Measurements from ENCODE around the gene QRFPR.
"Not testable (repeated sequence)": the region's sequence is repeated elsewhere in the genome, so short reads cannot be mapped to it uniquely, and the experiment has no call there.

Gene QRFPR

DNA sequence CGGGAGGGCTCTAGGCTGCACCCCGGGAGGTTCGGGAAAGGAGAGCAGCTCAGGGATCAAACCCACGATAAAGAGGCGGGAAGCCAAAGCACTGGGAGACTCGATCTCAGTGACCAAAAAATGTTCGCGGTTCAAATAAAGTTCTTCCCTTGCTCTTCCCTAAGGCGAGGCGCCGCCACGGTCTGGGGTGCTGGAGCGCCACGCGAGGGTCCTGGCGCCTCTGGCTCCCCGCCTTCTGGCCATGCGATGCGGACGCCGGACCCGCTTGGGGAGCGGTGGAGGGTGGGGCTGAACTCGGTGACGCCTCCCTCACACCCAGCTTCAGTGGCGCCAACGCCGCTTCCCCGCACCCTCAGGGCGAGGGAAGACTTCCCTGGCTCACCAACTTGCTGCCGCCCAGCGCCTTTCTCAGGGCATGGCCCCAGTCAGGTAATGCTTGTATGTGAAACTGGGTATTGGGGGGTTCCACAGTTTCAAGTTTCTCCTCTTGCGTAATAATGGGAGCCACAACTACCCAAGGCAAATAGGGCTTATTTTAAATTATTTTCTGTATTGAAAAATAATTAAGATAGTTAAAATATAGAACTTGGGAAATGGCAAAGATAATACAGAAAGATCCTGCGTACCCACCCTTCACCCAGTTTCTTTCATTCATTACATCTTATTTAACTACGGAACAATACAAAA, at the start of gene QRFPR:
Gene QRFPR (minus strand): TSS at position 243 of the 687 bp plus-strand sequence. CDS start 371 bp downstream, outside the sequence.
- no peak for DNase-seq

DNA sequence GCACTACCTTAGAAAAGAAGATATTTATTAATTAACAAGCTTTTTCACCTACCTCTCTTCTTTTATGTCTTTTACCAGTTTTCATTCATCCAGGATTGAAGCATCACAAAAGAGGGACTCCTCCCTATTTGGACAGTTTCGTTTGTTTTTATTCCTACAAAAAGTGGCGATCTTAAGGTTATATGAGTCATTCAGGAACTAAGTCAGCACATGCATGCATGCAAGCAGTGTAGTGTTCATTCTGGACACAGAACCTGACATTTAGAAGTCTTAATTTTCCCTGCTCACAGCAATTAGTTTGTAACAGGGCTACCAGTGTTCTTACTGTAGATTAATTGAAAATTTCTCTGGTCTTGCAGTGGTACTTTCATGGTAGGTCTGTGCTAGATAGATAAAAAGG, 47.9 kb upstream of the QRFPR start:
- DNase-seq, result no peak

DNA sequence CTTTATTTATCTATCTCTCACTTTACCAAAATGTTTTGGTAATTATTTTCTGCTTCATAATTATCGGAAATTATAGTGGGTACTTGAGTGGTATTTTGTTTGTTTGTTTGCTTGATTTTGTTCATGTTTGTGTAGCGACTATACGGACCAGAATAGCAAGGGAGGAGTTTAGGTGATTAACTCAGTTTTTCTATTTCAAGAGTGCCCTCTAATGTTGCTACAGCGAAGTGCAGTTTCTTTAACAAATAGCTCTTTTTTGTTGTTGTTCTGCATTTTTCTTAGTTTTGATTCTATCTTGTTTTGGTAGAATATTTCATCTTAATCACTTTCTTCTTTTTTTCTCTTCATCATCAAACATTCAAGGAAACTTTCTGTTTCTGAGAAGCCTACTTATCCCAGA, 40.8 kb upstream of the QRFPR start:
- DNase-seq, result no peak

DNA sequence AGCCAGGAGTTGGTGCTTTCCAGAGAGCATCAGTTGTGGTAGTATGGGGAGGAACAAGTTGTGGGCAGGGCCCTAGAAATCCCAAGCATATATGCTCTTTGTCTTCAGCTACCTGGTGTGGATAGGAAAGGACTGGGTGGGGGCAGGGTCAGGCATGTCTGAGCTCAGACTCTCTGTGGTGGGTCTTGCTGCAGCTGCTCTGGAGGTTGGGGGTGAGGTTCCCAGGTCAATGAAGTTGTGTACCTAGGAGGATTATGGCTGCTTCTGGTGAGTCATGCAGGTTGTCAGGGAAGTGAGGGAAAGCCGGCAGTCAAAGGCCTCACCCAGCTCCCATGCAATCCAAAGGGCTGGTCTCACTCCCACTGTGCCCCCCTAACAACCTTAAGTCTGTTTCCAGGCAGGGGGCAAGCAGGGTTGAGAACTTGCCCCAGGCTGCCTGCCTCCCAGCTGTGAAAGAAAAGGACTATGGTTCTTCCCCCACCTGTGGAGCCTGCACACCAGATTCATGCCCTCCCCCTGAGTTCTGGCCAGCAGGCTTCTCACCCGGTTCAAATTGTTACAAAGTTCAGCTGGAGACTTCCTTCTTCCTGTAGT, 30.4 kb upstream of the QRFPR start:
- no peak for DNase-seq

DNA sequence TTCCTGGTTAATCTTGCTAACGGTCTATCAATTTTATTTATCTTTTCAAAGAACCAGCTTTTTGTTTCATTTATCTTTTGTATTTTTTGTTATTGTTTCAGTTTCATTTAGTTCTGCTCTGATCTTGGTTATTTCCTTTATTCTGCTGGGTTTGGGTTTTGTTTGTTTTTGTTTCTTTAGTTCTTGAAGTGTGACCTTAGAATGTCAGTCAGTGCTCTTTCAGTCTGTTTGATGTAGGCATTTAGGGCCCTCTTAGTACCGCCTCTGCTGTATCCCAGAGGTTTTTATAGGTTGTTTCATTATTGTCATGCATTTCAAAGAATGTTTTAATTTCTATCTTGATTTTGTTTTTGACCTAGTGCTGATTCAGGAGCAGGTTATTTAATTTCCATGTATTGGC, 27.7 kb upstream of the QRFPR start:
- not testable (repeated sequence) for DNase-seq

DNA sequence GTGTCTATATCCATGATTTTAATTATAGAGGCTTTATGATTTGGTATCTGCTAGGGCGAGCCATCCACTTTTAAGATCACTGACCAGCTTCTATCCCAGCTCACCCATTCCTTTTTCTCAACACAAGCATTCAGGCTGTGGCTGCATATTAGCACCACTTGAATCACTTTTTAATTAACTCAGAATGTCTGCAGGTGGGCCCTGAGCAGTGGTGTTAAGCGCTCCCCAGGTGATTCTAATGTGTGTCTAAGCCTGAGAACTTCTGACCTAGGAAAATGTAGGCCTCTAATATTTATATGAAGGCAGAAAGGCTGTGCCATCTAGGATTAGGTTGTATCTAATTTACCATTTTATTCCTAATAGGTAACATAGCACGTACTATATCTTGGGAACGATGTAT, 19.8 kb upstream of the QRFPR start:
- no peak for DNase-seq

DNA sequence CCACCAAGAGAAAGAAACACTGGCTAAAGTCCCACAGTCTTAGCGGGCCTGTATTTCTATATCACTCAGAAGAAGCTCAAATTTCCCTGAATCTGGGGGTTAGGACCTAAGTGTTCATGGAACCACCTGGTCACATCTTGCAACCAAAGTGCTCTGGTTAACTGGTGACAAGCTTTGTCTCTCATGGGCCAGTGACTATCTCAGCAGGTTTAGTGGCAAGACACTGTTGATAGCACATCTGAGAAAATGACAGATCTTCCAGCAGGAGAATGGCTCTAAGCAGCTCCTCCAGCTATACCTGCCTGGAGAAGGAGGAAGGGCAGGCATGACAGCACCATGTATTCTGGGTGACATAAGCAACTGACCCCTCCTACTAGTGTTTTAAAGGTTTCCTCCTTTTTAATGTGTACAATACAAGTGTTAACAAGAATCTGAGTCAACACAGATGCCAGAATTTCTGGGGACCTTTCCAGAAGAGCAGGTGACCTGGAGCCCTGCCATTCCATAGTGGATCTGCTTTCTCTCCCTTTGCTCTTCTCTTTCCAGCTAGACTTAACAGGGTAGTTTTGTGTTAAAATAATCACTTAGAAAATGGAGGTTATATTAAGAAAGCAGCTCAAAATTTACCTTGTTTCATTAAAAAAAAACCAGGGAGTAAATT, 17.3 kb upstream of the QRFPR start:
- DNase-seq, result no peak

DNA sequence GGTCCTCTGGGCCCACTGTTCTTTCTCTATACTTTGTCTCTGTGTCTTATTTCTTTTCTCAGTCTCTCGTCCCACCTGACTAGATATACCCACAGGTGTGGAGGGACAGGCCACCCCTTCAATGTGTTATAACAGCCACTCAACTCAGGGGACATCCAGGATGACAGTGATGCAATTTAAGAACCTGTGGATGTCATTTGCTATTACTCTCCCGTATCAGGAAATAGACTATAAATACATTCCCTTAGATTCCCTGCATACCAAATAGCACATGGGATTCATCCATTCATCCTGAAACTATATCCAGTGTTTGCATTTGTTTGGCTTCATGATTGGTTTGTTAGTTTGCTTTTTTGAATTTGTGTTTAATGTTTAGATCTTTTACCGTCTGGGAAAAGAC, 16.6 kb upstream of the QRFPR start:
- DNase-seq, result no peak

DNA sequence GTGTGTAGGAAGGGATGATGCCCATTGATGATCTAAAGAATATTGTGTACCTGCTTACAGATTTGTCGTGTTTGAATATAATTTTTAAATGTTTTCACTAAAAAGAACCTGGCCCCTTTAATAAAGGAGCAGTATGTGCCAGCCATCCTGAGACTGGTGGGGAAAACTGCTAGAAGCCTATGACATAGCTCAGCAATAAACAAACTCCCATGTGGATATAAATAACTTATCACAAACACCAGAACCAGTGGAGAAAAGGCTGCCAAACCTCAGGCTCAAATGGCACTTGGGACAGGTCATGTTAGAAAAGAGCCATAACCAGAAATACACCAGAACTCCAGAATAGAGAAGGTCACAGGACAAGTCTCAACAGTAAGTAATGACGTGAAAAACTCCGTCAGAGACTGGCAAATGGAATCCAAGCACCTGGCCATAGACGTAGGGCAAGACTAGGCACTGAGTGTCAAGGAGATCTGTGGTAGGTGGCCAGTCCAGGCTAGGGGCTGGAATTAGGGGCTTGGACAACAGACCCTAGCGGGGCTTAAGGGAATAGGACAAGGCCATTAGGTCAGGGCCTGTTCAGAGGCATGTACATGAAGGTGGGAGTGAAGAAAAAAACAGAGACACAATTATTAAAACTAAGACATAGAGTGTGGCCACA, 11.7 kb upstream of the QRFPR start:
- DNase-seq, result no peak

DNA sequence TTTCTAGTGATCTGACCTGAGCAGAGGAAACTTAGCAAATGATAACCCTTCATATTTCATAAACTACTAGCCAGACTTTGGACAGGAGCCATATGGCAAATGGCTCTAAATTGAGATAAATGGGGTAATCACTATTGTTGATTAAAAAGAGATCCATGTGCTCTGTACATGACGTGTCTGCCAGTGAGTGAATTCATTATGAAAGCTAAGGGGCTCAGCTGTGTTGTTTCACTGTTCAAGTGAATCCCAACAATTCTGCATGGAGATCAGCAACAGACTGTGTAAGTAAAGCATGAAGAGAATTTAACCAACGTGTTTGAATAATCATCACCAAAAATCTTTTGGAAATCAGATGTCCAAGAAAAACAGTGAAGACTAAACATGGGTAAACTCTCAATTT, 9.5 kb upstream of the QRFPR start:
- no peak for DNase-seq

DNA sequence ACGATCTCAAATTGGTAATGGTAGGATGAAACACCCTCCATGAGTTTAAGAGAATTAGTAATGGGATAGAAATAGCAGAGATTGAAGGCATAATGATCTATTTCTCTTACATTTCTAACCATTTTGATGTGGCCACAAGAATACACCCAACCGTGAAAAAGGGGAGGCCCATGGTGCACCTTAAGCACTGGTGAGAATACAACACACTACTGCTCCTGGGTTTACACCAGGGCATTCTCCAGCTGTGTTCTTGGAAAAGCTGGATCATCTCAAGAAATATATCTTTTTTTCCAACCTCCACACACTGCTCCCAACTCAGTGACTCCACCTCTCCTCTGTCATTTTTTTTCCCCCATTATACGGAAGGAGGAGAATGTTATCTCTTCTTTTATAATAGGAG, 1.5 kb downstream of the QRFPR start:
- DNase-seq, result no peak

DNA sequence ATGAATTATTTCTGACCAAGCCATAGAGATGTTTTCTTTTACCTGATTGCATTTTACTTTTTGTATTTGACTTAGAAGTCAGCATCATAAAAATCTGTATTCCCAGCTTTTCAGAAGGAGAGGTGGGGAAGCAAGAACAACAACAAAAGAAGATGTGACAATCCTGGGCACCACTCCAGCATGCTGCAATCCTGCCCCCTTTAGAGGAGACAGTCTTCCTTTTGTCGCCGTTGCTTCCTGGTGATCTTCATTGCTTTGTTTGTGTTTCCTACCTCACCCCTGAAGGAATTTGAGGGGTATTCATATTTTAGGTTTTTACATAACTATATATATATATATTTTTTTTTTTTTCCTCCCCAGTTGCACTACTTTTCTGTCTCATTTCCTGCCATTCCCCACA, 3.7 kb downstream of the QRFPR start:
- no peak for DNase-seq

DNA sequence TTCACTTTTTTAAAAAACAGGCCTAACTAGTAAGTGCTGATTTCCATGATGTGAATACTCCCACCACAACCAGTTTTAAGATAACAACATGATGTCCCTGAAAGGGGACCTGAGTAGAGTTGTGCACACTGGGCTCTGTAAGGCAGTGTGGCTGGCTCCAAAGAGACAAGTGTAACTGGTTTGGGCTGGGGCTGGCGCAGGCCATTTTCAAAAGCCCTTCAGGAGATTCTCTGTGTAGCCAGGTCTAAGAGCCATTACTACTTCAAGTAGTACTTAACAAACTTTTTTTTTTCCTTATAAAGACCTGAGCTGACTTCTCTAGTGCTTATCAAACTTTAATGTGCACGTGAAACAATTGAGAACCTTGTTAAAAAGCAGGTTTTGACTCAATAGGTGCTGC, 4.3 kb downstream of the QRFPR start:
- no peak for DNase-seq

DNA sequence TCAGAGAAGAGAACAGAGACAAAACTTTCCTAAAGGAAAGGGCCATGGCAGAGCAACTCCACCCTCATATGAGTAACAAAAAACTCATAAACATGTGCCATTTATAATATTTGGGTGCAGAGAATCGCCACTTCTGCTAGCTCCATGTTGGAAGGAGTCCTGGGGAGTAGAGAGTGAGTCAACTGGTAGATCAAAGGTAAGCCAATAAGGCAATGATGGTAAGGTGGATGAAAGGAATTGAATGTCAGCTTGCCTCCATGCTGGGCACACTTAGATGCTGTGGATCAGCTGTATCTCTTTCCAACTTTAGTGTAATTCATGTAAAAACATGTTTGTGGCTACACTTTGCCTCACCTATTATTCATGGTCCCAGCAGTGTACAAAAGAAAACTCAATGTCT, 4.7 kb downstream of the QRFPR start:
- no peak for DNase-seq

DNA sequence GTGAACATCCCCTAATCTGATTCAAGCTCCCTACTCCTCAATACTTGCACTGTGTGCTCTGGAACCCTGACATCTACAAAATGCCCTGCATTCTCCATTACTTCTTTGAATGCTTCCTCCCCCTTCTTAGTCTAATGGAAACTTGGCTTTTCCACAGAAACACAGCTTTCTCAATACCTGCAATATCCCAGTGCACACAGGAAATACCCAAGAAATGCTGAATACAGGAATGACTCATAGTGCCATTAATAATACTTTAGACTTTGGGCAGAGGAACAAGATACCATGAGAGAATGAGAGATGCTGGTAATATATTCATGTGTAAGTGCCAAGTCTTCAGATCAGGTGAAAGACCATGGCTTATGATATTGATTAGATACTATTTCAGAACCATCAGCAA, 5.6 kb downstream of the QRFPR start:
- no peak for DNase-seq

DNA sequence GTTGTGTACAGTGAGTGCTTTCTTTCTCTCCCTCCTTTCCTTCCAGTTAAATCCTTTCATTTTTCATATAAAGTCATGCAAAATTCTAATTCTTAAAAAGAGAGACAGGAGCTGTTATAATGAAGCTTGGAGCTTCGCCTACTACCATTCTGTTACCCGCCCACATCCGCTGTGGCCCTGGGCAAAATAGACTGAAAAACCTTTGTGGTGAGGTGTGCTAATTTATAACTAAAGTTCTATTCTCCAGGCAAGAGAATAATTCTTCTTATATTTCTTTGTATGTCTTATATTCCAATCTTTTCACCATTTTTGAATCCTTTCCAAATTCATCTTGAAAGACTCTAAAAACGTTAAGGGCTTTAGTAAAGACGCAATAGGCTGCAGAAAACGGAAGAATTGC, 7.0 kb downstream of the QRFPR start:
- DNase-seq, result no peak

DNA sequence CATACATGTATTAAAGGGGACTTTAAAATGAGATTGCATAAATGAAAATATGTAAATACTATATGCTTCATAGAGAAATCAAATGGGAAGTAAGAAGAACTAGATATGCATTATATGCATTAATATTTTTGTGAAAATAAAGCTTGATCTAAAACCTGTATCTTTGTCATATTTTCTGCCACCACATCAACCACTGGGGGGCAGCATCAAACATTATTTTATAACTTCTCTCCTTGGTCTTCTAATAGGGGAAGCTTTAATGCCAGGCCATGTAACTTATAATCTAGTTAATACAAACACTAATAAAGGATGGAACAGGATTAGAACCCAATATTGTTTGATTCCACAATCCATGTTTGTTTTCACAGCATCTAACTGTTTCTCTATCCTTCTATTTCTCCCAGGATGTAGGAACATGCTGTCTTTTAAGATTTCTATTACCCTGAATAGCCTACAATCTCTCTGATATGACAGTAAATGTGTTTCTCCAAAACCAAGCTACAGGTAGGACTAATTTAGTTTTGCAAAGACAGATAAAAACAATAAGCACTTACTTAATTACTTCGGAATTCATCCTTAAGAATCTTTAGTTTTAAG, 10.0 kb downstream of the QRFPR start:
- no peak for DNase-seq

DNA sequence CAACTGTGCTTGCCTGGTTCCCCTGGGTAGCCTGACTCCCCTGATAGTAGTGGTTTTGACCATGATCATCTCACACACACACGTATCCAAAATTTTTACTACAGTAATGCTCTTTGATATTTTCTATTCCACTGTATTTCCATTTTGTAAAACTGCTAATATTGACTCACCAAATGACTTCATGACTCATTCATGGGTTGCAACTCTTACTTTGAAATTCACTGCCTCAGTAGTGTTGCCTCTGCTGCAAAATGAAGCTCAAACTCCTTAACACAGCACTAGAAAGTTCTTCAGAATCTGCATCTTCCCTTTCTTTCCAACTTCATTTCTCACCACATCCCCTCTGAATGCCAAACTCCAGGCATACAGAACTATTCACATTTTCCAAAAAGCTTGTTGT, 20.3 kb downstream of the QRFPR start:
- DNase-seq, result no peak

DNA sequence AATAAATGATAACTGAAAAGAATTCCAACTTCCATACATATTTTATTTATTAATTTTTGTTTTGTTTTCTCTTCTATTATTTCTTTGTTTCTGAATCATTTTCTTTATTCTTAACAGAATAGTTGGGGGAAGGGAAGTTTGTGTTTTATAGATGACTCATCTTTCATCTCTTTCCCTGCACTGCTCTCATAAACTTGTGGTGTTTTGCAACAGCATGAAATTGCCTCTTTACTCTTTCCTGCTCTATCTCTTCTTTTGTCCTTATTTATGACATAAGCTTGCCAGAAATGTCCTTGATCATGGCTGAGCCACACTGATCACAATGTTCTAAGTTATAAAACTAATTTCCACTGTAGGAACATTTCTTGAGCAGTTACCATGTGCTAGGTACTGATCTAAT, 22.3 kb downstream of the QRFPR start:
- no peak for DNase-seq

DNA sequence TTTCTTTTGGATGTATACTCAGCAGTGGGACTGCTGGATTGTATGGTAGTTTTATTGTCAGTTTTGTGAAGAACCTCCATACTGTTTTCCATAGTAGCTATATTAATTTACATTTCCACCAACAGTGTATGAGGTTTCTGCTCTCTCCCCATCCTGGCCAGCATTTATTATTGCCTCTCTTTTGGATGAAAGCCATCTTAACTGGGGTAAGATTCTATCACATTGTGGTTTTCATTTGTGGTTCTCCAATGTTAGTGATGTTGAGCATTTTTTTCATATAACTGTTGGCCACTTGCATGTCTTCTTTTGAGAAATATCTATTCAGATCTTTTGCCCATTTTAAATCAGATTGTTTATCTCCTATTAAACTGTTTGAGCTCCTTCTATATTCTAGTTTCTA, 27.6 kb downstream of the QRFPR start:
- no peak for DNase-seq

DNA sequence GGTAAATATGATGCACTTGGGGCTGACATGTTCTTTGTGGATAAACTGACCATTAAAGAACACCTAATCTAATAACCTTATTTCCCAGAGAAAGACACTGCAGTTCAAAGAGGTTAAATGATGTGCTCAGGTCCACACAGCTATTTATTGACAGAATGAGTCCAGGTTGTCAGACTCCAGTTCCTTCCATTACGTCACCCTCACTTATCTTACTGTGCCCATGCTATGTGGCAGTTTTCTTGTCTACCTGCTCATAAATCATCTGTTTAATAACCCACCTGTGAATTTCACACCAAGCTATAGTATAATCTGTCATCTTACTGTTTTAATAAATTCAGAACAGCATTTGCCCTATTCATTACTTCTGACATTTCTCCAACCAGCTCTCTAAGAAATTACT, 36.7 kb downstream of the QRFPR start:
- DNase-seq, result no peak

DNA sequence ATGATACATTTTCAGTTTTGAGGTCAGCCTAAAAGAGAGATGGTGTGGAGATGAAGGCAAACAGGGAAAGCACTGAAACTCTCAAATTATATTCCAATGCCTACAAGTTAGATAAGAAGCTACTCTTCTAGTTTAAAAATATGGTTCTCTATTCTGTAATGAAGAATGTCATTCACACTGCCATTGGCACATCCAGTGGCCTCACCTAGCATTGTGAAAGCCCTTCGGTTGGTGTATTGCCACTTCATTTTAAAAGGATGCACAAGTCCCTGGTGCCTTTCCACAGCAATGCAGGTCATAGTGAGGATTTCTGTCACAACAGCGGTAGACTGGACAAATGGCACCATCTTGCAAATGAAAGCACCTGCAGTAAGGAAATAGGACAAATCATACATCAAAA, 40.6 kb downstream of the QRFPR start:
- no peak for DNase-seq

DNA sequence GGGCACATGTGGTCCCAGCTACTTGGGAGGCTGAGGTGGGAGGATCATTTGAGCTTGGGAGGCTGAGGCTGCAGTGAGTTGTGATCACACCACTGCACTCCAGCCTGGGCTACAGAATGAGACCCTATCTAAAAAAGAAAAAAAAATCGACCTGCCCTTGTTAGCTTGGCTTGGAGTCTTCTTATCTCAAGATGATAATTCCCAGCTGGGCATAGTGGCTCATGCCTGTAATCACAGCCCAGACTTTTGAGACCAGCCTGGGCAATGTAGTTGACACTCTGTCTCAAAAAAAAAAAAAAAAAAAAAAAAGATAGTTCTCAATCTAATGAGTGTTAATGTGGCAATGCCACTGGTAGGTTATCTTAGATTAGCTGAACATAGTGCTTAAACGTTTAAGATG, 41.0 kb downstream of the QRFPR start:
- DNase-seq, result no peak

DNA sequence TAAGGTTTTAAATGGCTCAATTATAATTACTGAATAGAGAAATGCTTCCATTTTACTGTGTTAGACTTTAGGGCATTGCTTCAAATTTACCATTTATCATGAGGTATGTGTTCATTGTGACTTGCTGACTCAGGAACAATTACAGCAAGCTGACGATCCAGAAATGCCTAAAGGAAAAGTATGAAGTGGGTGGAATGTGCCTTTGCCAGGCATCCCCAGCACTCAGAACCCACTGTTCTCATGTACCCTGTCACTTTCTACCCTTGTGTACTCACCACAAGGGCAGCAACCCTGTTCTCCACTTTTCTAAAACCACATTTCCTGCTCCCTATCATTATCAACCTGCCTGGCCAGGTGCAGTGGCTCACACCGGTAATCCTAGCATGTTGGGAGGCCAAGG, 41.5 kb downstream of the QRFPR start:
- no peak for DNase-seq
